HG03432 (cell line): ENCODE measurements around the gene KCNIP2.

Source experiments
- ATAC-seq: cut with Tn5 transposase; IDR thresholded peaks from one replicate; pipeline ENCODE4 v1.9.1; 2021; ENCODE audit warnings: mild to moderate bottlenecking, moderate library complexity; ENCODE audit not compliant: unreplicated experiment

The KCNIP2 gene

GRCh38 chr10:101785801-101786200 lies 57.8 kb downstream of the KCNIP2 start:
- ATAC-seq = no peak

- no peak for ATAC-seq
Observed at GRCh38 chr10:101784558-101784957, 59.0 kb downstream of the KCNIP2 start.

GRCh38 chr10:101783736-101784118 lies 59.9 kb downstream of the KCNIP2 start:
- ATAC-seq = no peak

GRCh38 chr10:101782811-101783735 lies 60.5 kb downstream of the KCNIP2 start, which contains the start of gene NPM3:
Gene NPM3, minus strand, starts transcription at chr10:101783446. Its CDS starts 56 bp downstream, at chr10:101783390.
- ATAC-seq = peak; percentile 70

- no peak for ATAC-seq
Observed at GRCh38 chr10:101781984-101782810, 61.4 kb downstream of the KCNIP2 start.

GRCh38 chr10:101781655-101781983 lies 62.0 kb downstream of the KCNIP2 start:
- no peak for ATAC-seq

- no peak for ATAC-seq
Observed at GRCh38 chr10:101780818-101781654, 62.6 kb downstream of the KCNIP2 start.

- no peak for ATAC-seq
Observed at GRCh38 chr10:101780187-101780817, 63.3 kb downstream of the KCNIP2 start.

- peak; percentile 52 for ATAC-seq
Observed at GRCh38 chr10:101779544-101780186, 63.9 kb downstream of the KCNIP2 start.

GRCh38 chr10:101778781-101779543 lies 64.6 kb downstream of the KCNIP2 start:
- no peak for ATAC-seq

GRCh38 chr10:101778151-101778780 lies 65.3 kb downstream of the KCNIP2 start:
- no peak for ATAC-seq

GRCh38 chr10:101777619-101778145 lies 65.9 kb downstream of the KCNIP2 start:
- ATAC-seq = no peak

- ATAC-seq = no peak
Observed at GRCh38 chr10:101776161-101776817, 67.3 kb downstream of the KCNIP2 start.
